ENCODE data around the gene RFT1.

RFT1 gene

DNA sequence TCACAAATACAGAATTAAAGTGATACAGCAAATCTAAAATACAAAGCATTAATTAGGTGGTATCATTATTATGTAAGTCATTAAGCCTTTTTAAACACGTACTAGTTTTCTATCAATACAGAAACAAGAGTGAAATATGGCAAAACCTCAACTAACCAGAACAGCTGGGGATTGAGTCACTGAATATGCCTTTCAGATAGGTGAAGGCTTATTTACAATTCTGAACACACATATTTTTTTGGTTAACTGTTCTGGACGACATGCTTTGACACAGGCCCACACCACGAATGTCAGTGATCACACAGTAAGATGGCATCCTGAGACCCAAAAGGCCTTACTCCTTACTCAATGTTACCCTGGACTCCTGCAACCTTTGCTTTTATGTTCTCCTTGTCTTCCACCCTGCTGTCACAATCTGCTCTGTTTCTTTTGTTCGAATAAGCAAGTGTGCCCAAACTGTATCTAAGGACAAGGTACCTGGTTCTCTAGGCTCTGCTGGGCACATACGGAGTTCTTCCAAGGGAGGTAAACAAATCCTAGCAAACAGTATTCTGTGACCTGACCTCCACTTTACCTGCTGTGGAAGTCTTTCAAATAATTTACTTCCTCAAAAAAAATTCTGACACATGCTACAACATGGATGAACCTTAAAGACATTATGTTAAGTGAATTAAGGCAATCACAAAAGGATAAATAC is 91.4 kb downstream of the RFT1 start:
- DNase-seq: no peak

All from anterior cingulate cortex (tissue), 58 donors.